K562 (cell line): ENCODE results near the gene SAMD11. TPM values are rescaled to one million over a fixed set of nuclear protein-coding genes. Genes with fewer than 3 reads are reported as not detected.

ENCODE experiments used
- E2F3 ChIP-seq: fragments of 250-450 bp; sonication (Bioruptor Pico); IDR thresholded peaks from 2 replicates; pipeline ENCODE4 v1.4.0; 2020; ENCODE audit warnings: mild to moderate bottlenecking
- EHMT2 ChIP-seq: fragments of 450-650 bp; IDR thresholded peaks from 2 replicates; pipeline ENCODE4 v1.6.1; 2018; ENCODE audit warnings: antibody characterized with exemption
- KDM2B ChIP-seq: fragments of 250-450 bp; sonication (Bioruptor Pico); IDR thresholded peaks from 2 replicates; pipeline ENCODE4 v1.8.0; 2021; ENCODE audit warnings: mild to moderate bottlenecking, moderate library complexity
- LARP7 ChIP-seq: fragments of 450-650 bp; IDR thresholded peaks from 2 replicates; pipeline ENCODE4 v1.6.1; 2016
- MTA3 ChIP-seq: fragments of 450-650 bp; formaldehyde crosslinking; IDR thresholded peaks from 2 replicates; pipeline ENCODE4 v1.6.1; 2017; ENCODE audit warnings: mild to moderate bottlenecking, borderline replicate concordance
- NRF1 ChIP-seq, 2 experiments: fragments of 450-650 bp; IDR thresholded peaks in 1 of 2; conservative IDR thresholded peaks in 1 of 2; 2 replicates each; pipeline ENCODE4 v1.6.1; 2014; ENCODE audit warnings: mild to moderate bottlenecking in 2 of 2
- SIN3A ChIP-seq, 2 experiments: fragments of 150-350 bp in 1 of 2; IDR thresholded peaks; 2 replicates each; pipeline ENCODE4 v1.6.1; 2011 to 2016; ENCODE audit warnings: borderline replicate concordance in 2 of 2, low read depth in 2 of 2, low read length in 2 of 2, mild to moderate bottlenecking in 2 of 2, moderate library complexity in 2 of 2; ENCODE audit not compliant: control insufficient read depth in 1 of 2
- SIRT6 ChIP-seq: IDR thresholded peaks from one replicate; pipeline ENCODE4 v1.6.1; 2012; ENCODE audit warnings: low read depth, mild to moderate bottlenecking, control low read depth, inconsistent platforms, low read length, moderate library complexity
- TCF7L2 ChIP-seq: fragments of 150-350 bp; IDR thresholded peaks from 2 replicates; pipeline ENCODE4 v1.6.1; 2016; ENCODE audit warnings: low read depth, mild to moderate bottlenecking, low read length, moderate library complexity
- XRCC4 ChIP-seq: IDR thresholded peaks from one replicate; pipeline ENCODE4 v1.6.1; 2011; ENCODE audit not compliant: insufficient read depth, insufficient read length; ENCODE audit errors: extremely low read depth
- ZNF140 ChIP-seq: fragments of 250-450 bp; sonication (Bioruptor Pico); IDR thresholded peaks from 2 replicates; pipeline ENCODE4 v1.8.0; 2021; ENCODE audit warnings: moderate library complexity, mild to moderate bottlenecking, inconsistent platforms
- polyA plus RNA-seq, 8 experiments: library from polyadenylated mRNA; depleted of rRNA in 4 of 8; stranded (reverse) in 5 of 8; unstranded in 3 of 8; fragments of >200 nt; fragmentation: Nextera tagmentation in 2 of 8; fragmentation: Illumina TruSeq in 1 of 8; extraction: Ambion mirVana in 2 of 8; extraction: Trizol in 1 of 8; gene quantifications; 2 replicates each; pipeline versions ENCODE4 v1.2.1 to v1.2.3, GENCODE V29; 2011 to 2014; ENCODE audit warnings: inconsistent platforms in 1 of 8, missing spikeins in 1 of 8
- total RNA-seq, 7 experiments: library from RNA; depleted of rRNA in 6 of 7; stranded (reverse); fragments of >200 nt in 6 of 7; fragmentation: Illumina TruSeq in 2 of 7; extraction: Trizol in 2 of 7; gene quantifications; 2 replicates each; pipeline versions ENCODE4 v1.2.1 to v1.2.3, GENCODE V29; 2011 to 2021; ENCODE audit warnings: low replicate concordance in 1 of 7
- TF ChIP-seq, protein P1 (sequence below): fragments of 450-650 bp; IDR thresholded peaks from 2 replicates; pipeline ENCODE4 v1.6.1; 2016; ENCODE audit warnings: mild to moderate bottlenecking
- TF ChIP-seq, protein P2 (sequence below), 2 experiments: IDR thresholded peaks; 2 replicates each; pipeline ENCODE4 v1.6.1; 2011; ENCODE audit warnings: borderline replicate concordance in 1 of 2, control low read depth in 1 of 2, low read depth in 1 of 2, low read length in 1 of 2, mild to moderate bottlenecking in 1 of 2, mixed read lengths in 1 of 2, moderate library complexity in 1 of 2; ENCODE audit not compliant: insufficient read depth in 1 of 2, insufficient read length in 1 of 2, poor library complexity in 1 of 2, severe bottlenecking in 1 of 2; ENCODE audit errors: extremely low read depth in 1 of 2
- TF ChIP-seq, protein P3 (sequence below), 3 experiments: fragments of 200-800 bp in 1 of 3; sonication (Bioruptor generic) in 1 of 3; sonication (generic) in 1 of 3; formaldehyde crosslinking in 1 of 3; IDR thresholded peaks; 2 replicates each; pipeline versions ENCODE4 v1.6.1 to v1.8.0; 2016 to 2022; ENCODE audit warnings: mild to moderate bottlenecking in 2 of 3, missing compliant biosample characterization in 2 of 3, missing genetic modification characterization in 2 of 3, missing genetic modification reagents in 1 of 3
- TF ChIP-seq, protein P4 (sequence below): fragments of 250-450 bp; sonication (Bioruptor Pico); IDR thresholded peaks from 2 replicates; pipeline ENCODE4 v1.4.0; 2020

SAMD11 gene
- total and polyA plus RNA-seq, 9 of the 15 experiments (the other 6 are each of a cell fraction or from before 2014, with no cell fraction given), result 0.07 to 0.82 (median 0.11) TPM; not detected in 2

DNA sequence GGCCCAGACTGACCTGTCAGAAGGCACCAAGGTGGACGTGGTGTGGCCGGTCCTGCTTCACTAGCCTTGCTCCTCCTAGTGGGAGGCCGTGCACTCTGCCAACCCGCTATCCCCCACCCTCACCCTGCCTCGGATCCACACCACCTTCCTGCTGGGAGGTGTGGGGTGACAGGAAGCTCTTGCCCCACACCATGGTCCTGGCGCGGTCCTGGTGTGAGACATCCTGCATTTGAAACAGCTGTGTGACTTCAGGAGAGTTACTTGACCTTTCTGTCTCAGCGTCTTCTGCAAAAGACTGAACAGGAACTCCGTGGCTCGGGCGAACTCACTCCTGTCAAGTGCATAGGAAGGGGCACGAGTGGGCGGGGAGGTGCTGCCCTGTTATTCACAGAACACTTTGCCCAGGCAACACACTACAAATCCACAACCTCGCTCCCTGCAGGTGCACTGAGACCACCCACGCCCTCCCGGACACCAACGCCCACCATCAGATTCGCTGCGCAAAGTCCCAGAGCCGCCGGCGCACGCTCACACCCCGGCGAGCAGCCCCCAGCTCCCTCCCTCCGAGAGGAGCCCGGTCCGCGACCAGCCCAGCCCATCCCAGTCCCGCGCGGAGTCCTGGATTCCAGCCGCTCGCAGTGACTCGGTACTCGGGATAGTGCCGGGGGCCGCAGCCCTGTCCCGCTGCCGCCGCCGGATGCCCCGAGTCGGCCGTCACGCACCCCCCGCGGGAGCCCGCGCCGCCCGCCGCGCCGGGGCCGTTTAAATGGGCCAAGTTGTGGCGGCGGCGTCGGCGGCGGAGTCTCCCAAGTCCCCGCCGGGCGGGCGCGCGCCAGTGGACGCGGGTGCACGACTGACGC, at the start of gene SAMD11 (continued):
- TF ChIP-seq, protein P1, sequence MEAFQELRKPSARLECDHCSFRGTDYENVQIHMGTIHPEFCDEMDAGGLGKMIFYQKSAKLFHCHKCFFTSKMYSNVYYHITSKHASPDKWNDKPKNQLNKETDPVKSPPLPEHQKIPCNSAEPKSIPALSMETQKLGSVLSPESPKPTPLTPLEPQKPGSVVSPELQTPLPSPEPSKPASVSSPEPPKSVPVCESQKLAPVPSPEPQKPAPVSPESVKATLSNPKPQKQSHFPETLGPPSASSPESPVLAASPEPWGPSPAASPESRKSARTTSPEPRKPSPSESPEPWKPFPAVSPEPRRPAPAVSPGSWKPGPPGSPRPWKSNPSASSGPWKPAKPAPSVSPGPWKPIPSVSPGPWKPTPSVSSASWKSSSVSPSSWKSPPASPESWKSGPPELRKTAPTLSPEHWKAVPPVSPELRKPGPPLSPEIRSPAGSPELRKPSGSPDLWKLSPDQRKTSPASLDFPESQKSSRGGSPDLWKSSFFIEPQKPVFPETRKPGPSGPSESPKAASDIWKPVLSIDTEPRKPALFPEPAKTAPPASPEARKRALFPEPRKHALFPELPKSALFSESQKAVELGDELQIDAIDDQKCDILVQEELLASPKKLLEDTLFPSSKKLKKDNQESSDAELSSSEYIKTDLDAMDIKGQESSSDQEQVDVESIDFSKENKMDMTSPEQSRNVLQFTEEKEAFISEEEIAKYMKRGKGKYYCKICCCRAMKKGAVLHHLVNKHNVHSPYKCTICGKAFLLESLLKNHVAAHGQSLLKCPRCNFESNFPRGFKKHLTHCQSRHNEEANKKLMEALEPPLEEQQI, result no peak
- TF ChIP-seq TCF7L2 (no peak), NRF1 (conservative IDR thresholded peaks at IDR 0.05 in 1 of 2, IDR thresholded peaks at IDR 0.05 in 1 of 2) (peak; percentile 36 to 42; a peak in 2 of 4 replicates), MTA3 (no peak), KDM2B (CRISPR knock-in tag) (peak; percentile 75; the same call in 1 of the 2 replicates), XRCC4 (no peak), ZNF140 (no peak), SIRT6 (no peak), EHMT2 (no peak), SIN3A (IDR thresholded peaks at IDR 0.05; ENCODE audit: borderline replicate concordance in 2 of 2, control insufficient read depth in 1 of 2, low read depth in 2 of 2, low read length in 2 of 2) (peak; percentile 72 to 91; a peak in 2 of 4 replicates), LARP7 (peak; percentile 96), E2F3 (CRISPR knock-in tag) (0 out of 2 replicates have a peak, but pooled peaks have one; percentile 50)
- TF ChIP-seq, protein P2, sequence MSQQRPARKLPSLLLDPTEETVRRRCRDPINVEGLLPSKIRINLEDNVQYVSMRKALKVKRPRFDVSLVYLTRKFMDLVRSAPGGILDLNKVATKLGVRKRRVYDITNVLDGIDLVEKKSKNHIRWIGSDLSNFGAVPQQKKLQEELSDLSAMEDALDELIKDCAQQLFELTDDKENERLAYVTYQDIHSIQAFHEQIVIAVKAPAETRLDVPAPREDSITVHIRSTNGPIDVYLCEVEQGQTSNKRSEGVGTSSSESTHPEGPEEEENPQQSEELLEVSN (IDR thresholded peaks at IDR 0.05; ENCODE audit: borderline replicate concordance in 1 of 2, extremely low read depth in 1 of 2, insufficient read depth in 1 of 2, insufficient read length in 1 of 2, low read depth in 1 of 2, low read length in 1 of 2, poor library complexity in 1 of 2, severe bottlenecking in 1 of 2), result peak in 1 of 2 experiments; percentile 45
- TF ChIP-seq, protein P3, sequence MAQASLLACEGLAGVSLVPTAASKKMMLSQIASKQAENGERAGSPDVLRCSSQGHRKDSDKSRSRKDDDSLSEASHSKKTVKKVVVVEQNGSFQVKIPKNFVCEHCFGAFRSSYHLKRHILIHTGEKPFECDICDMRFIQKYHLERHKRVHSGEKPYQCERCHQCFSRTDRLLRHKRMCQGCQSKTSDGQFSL (CRISPR knock-in tag; IDR thresholded peaks at IDR 0.05), result 0 out of 2 replicates have a peak, but pooled peaks have one; percentile 46
- TF ChIP-seq, protein P3 (tag; IDR thresholded peaks at IDR 0.05), result no peak
- TF ChIP-seq, protein P4, sequence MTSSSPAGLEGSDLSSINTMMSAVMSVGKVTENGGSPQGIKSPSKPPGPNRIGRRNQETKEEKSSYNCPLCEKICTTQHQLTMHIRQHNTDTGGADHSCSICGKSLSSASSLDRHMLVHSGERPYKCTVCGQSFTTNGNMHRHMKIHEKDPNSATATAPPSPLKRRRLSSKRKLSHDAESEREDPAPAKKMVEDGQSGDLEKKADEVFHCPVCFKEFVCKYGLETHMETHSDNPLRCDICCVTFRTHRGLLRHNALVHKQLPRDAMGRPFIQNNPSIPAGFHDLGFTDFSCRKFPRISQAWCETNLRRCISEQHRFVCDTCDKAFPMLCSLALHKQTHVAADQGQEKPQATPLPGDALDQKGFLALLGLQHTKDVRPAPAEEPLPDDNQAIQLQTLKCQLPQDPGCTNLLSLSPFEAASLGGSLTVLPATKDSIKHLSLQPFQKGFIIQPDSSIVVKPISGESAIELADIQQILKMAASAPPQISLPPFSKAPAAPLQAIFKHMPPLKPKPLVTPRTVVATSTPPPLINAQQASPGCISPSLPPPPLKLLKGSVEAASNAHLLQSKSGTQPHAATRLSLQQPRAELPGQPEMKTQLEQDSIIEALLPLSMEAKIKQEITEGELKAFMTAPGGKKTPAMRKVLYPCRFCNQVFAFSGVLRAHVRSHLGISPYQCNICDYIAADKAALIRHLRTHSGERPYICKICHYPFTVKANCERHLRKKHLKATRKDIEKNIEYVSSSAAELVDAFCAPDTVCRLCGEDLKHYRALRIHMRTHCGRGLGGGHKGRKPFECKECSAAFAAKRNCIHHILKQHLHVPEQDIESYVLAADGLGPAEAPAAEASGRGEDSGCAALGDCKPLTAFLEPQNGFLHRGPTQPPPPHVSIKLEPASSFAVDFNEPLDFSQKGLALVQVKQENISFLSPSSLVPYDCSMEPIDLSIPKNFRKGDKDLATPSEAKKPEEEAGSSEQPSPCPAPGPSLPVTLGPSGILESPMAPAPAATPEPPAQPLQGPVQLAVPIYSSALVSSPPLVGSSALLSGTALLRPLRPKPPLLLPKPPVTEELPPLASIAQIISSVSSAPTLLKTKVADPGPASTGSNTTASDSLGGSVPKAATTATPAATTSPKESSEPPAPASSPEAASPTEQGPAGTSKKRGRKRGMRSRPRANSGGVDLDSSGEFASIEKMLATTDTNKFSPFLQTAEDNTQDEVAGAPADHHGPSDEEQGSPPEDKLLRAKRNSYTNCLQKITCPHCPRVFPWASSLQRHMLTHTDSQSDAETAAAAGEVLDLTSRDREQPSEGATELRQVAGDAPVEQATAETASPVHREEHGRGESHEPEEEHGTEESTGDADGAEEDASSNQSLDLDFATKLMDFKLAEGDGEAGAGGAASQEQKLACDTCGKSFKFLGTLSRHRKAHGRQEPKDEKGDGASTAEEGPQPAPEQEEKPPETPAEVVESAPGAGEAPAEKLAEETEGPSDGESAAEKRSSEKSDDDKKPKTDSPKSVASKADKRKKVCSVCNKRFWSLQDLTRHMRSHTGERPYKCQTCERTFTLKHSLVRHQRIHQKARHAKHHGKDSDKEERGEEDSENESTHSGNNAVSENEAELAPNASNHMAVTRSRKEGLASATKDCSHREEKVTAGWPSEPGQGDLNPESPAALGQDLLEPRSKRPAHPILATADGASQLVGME, result no peak
